ENCODE results near the gene LSS.
"Not testable (repeated sequence)": the region's sequence is repeated elsewhere in the genome, so short reads cannot be mapped to it uniquely, and the experiment has no call there.

The LSS gene

DNA sequence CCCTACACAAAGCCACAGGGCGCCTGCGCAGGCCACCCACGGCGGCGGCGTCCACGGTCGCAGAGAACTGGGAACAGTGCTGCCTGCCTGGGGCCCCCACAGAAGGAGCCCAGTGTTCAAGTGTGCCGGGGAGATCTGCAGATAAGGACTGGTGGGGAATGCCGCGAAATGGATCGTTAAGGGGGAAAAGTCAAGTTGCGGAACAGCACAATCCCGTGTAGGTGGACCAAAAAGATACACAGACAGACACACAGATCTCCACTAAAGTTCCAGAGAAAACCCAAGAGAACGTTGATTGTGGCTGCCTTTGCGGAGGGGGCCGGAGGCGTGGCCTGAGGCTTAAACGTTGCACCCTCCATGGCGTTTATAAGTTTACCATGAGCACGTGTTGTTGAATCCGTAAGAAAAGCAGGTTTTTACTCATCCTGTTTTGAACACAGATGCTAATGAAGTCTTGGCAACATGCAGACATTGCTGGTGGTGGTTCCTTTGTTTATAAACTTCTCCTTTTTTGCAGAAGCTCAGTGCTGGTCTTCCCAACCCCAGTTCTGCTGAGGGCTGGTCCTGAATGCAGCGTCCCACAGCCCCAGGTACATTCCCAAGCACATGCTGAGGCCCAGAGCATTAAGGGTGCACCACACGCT, 48.4 kb downstream of the LSS start:
- Histone ChIP-seq H3K27me3 (ENCODE audit: control insufficient read depth in 3 of 3, insufficient read depth in 3 of 3, low read depth in 1 of 3, low read length in 3 of 3) (no peaks in the 10 kb centered on the region), H2AK5ac (ENCODE audit: low read depth, low read length) (peak overlapping the region; percentile 26), H3K14ac (ENCODE audit: low read length) (no peak overlapping the region), H3K36me3 (replicated peaks in 1 of 2; ENCODE audit: control insufficient read depth in 2 of 2, insufficient read depth in 2 of 2, low read length in 2 of 2) (no peaks in the 10 kb centered on the region), H3K23ac (ENCODE audit: low read depth, low read length, poor library complexity) (peak overlapping the region; percentile 58), H4K8ac (ENCODE audit: low read depth, low read length) (no peak overlapping the region), H3K18ac (ENCODE audit: low read length) (no peak overlapping the region), H3K4me3 (ENCODE audit: low read length in 2 of 2) (no peak overlapping the region), H3K27ac (replicated peaks; ENCODE audit: low read length) (no peak overlapping the region), H4K91ac (ENCODE audit: low read depth, low read length, poor library complexity) (no peak overlapping the region), H2BK12ac (ENCODE audit: low read length) (no peak overlapping the region), H2AFZ (ENCODE audit: low read length) (no peak overlapping the region), H3K79me1 (ENCODE audit: low read depth, low read length) (peaks cover 18% of the 10 kb centered on the region), H2BK15ac (ENCODE audit: low read length) (no peak overlapping the region), H3K9me3 (replicated peaks in 1 of 2; ENCODE audit: control insufficient read depth in 2 of 2, insufficient read depth in 1 of 2, low read depth in 1 of 2, low read length in 2 of 2) (no peaks in the 10 kb centered on the region), H3K4me1 (ENCODE audit: control insufficient read depth in 2 of 2, insufficient read depth in 1 of 2, low read depth in 1 of 2, low read length in 2 of 2) (peaks cover under 1 to 7% of the 10 kb centered on the region in 2 donors), H2BK5ac (ENCODE audit: low read length) (no peak overlapping the region), H2BK120ac (ENCODE audit: low read depth, low read length) (no peak overlapping the region), H3K9ac (ENCODE audit: low read depth, low read length, poor library complexity) (peak overlapping the region; percentile 30), H3K4me2 (ENCODE audit: insufficient read depth, low read length, poor library complexity, severe bottlenecking) (no peak overlapping the region), H3K4ac (ENCODE audit: low read length) (no peak overlapping the region)
- DNase-seq (ENCODE audit: low spot score) = no peak
- no CpG with 5 or more reads among the region's 24 CpGs for WGBS, 2 donors (ENCODE audit: extremely low coverage in 2 of 2, insufficient read length in 2 of 2, insufficient replicate concordance in 1 of 2)

- no peak overlapping the region for H3K9ac ChIP-seq (ENCODE audit: low read depth, low read length, poor library complexity)
- no peak overlapping the region for H2BK15ac ChIP-seq (ENCODE audit: low read length)
- no peaks in the 10 kb centered on the region for H3K9me3 ChIP-seq (replicated peaks in 1 of 2; ENCODE audit: control insufficient read depth in 2 of 2, insufficient read depth in 1 of 2, low read depth in 1 of 2, low read length in 2 of 2)
- H3K4me3 ChIP-seq (ENCODE audit: low read length in 2 of 2) = no peak overlapping the region
- peaks cover 18% of the 10 kb centered on the region for H3K79me1 ChIP-seq (ENCODE audit: low read depth, low read length)
- no peaks in the 10 kb centered on the region for H3K36me3 ChIP-seq (replicated peaks in 1 of 2; ENCODE audit: control insufficient read depth in 2 of 2, insufficient read depth in 2 of 2, low read length in 2 of 2)
- H3K27ac ChIP-seq (replicated peaks; ENCODE audit: low read length) = no peak overlapping the region
- no peak overlapping the region for H4K91ac ChIP-seq (ENCODE audit: low read depth, low read length, poor library complexity)
- H4K8ac ChIP-seq (ENCODE audit: low read depth, low read length) = peak overlapping the region; percentile 65
- H3K14ac ChIP-seq (ENCODE audit: low read length) = peak overlapping the region; percentile 38
- no peak overlapping the region for H2AFZ ChIP-seq (ENCODE audit: low read length)
- WGBS, 2 donors (ENCODE audit: extremely low coverage in 2 of 2, insufficient read length in 2 of 2, insufficient replicate concordance in 1 of 2) = no CpG with 5 or more reads among the region's 17 CpGs
- H3K4me2 ChIP-seq (ENCODE audit: insufficient read depth, low read length, poor library complexity, severe bottlenecking) = no peak overlapping the region
- H3K18ac ChIP-seq (ENCODE audit: low read length) = no peak overlapping the region
- H3K4me1 ChIP-seq (ENCODE audit: control insufficient read depth in 2 of 2, insufficient read depth in 1 of 2, low read depth in 1 of 2, low read length in 2 of 2) = peaks cover 0 to 6% of the 10 kb centered on the region in 2 donors
- H2BK12ac ChIP-seq (ENCODE audit: low read length) = no peak overlapping the region
- no peak for DNase-seq (ENCODE audit: low spot score)
- peak overlapping the region; percentile 55 for H3K23ac ChIP-seq (ENCODE audit: low read depth, low read length, poor library complexity)
- no peak overlapping the region for H2BK120ac ChIP-seq (ENCODE audit: low read depth, low read length)
- H3K27me3 ChIP-seq (ENCODE audit: control insufficient read depth in 3 of 3, insufficient read depth in 3 of 3, low read depth in 1 of 3, low read length in 3 of 3) = no peaks in the 10 kb centered on the region
- H2BK5ac ChIP-seq (ENCODE audit: low read length) = no peak overlapping the region
- H3K4ac ChIP-seq (ENCODE audit: low read length) = no peak overlapping the region
- H2AK5ac ChIP-seq (ENCODE audit: low read depth, low read length) = peak overlapping the region; percentile 26
These were observed 48.9 kb downstream of the LSS start for GRCh38 chr21:46179708-46180078.

GRCh38 chr21:46178961-46179360, 49.6 kb downstream of the LSS start:
- no peak overlapping the region for H3K4me2 ChIP-seq (ENCODE audit: insufficient read depth, low read length, poor library complexity, severe bottlenecking)
- H3K9ac ChIP-seq (ENCODE audit: low read depth, low read length, poor library complexity) = no peak overlapping the region
- H2BK15ac ChIP-seq (ENCODE audit: low read length) = no peak overlapping the region
- no peak overlapping the region for H4K8ac ChIP-seq (ENCODE audit: low read depth, low read length)
- H2BK12ac ChIP-seq (ENCODE audit: low read length) = no peak overlapping the region
- H3K18ac ChIP-seq (ENCODE audit: low read length) = no peak overlapping the region
- DNase-seq (ENCODE audit: low spot score) = no peak
- no peak overlapping the region for H3K4me3 ChIP-seq (ENCODE audit: low read length in 2 of 2)
- no peaks in the 10 kb centered on the region for H3K27me3 ChIP-seq (ENCODE audit: control insufficient read depth in 3 of 3, insufficient read depth in 3 of 3, low read depth in 1 of 3, low read length in 3 of 3)
- no peak overlapping the region for H3K4ac ChIP-seq (ENCODE audit: low read length)
- H4K91ac ChIP-seq (ENCODE audit: low read depth, low read length, poor library complexity) = no peak overlapping the region
- WGBS, 2 donors (ENCODE audit: extremely low coverage in 2 of 2, insufficient read length in 2 of 2, insufficient replicate concordance in 1 of 2) = no CpG with 5 or more reads among the region's 4 CpGs
- no peak overlapping the region for H3K23ac ChIP-seq (ENCODE audit: low read depth, low read length, poor library complexity)
- H3K79me1 ChIP-seq (ENCODE audit: low read depth, low read length) = peaks cover 18% of the 10 kb centered on the region
- no peaks in the 10 kb centered on the region for H3K36me3 ChIP-seq (replicated peaks in 1 of 2; ENCODE audit: control insufficient read depth in 2 of 2, insufficient read depth in 2 of 2, low read length in 2 of 2)
- H3K14ac ChIP-seq (ENCODE audit: low read length) = no peak overlapping the region
- H2BK5ac ChIP-seq (ENCODE audit: low read length) = no peak overlapping the region
- H2AFZ ChIP-seq (ENCODE audit: low read length) = no peak overlapping the region
- H2BK120ac ChIP-seq (ENCODE audit: low read depth, low read length) = no peak overlapping the region
- H3K9me3 ChIP-seq (replicated peaks in 1 of 2; ENCODE audit: control insufficient read depth in 2 of 2, insufficient read depth in 1 of 2, low read depth in 1 of 2, low read length in 2 of 2) = no peaks in the 10 kb centered on the region
- H3K4me1 ChIP-seq (ENCODE audit: control insufficient read depth in 2 of 2, insufficient read depth in 1 of 2, low read depth in 1 of 2, low read length in 2 of 2) = peaks cover 0 to 5% of the 10 kb centered on the region in 2 donors
- H2AK5ac ChIP-seq (ENCODE audit: low read depth, low read length) = no peak overlapping the region
- H3K27ac ChIP-seq (replicated peaks; ENCODE audit: low read length) = no peak overlapping the region

DNA sequence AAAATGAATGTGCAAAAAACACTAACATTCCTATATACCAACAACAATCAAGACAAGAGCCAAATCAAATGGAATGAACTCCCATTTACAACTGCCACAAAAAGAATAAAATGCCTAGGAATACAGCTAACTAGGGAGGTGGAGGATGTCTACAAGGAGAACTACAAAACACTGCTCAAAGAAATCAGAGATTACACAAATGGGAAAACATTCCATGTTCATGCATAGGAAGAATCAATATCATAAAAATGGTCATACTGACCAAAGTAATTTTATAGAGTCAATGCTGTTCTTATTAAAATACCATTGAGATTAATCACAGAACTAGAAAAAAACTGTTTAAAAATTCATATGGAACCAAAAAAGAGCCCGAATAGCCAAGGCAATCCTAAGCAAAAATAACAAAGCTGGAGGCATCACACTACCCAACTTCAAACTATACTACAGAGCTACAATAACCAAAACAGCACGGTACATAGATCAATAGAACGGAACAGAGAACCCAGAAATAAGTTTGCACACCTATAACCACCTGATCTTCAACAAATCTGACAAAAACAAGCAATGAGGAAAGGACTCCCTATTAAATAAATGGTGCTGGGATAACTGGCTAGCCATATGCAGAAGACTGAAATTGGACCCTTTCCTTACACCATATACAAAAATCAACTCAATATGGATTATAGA, 52.0 kb downstream of the LSS start:
- not testable (repeated sequence) for H2AK5ac ChIP-seq (ENCODE audit: low read depth, low read length); H3K9me3 ChIP-seq (replicated peaks in 1 of 2; ENCODE audit: control insufficient read depth in 2 of 2, insufficient read depth in 1 of 2, low read depth in 1 of 2, low read length in 2 of 2); H3K9ac ChIP-seq (ENCODE audit: low read depth, low read length, poor library complexity); H4K8ac ChIP-seq (ENCODE audit: low read depth, low read length); H3K27me3 ChIP-seq (ENCODE audit: control insufficient read depth in 3 of 3, insufficient read depth in 3 of 3, low read depth in 1 of 3, low read length in 3 of 3); H2BK120ac ChIP-seq (ENCODE audit: low read depth, low read length); H2BK5ac ChIP-seq (ENCODE audit: low read length); H2BK15ac ChIP-seq (ENCODE audit: low read length); H2BK12ac ChIP-seq (ENCODE audit: low read length); H3K14ac ChIP-seq (ENCODE audit: low read length); H3K4ac ChIP-seq (ENCODE audit: low read length); H3K36me3 ChIP-seq (replicated peaks in 1 of 2; ENCODE audit: control insufficient read depth in 2 of 2, insufficient read depth in 2 of 2, low read length in 2 of 2); H3K23ac ChIP-seq (ENCODE audit: low read depth, low read length, poor library complexity); H2AFZ ChIP-seq (ENCODE audit: low read length); H3K4me2 ChIP-seq (ENCODE audit: insufficient read depth, low read length, poor library complexity, severe bottlenecking); DNase-seq (ENCODE audit: low spot score); H3K4me1 ChIP-seq (ENCODE audit: control insufficient read depth in 2 of 2, insufficient read depth in 1 of 2, low read depth in 1 of 2, low read length in 2 of 2); H3K18ac ChIP-seq (ENCODE audit: low read length); H3K4me3 ChIP-seq (ENCODE audit: low read length in 2 of 2); H4K91ac ChIP-seq (ENCODE audit: low read depth, low read length, poor library complexity); H3K27ac ChIP-seq (replicated peaks; ENCODE audit: low read length)
- peaks cover 11% of the 10 kb centered on the region for H3K79me1 ChIP-seq (ENCODE audit: low read depth, low read length)
- no CpG with 5 or more reads among the region's 3 CpGs for WGBS, 2 donors (ENCODE audit: extremely low coverage in 2 of 2, insufficient read length in 2 of 2, insufficient replicate concordance in 1 of 2)
